H1 (cell line): ENCODE data around the gene NME1.

Experiments
- BCL11A ChIP-seq, 2 experiments: IDR thresholded peaks; one replicate each; pipeline ENCODE4 v1.6.1; 2011; ENCODE audit warnings: low read depth in 2 of 2, low read length in 2 of 2, mild to moderate bottlenecking in 2 of 2
- CTCF ChIP-seq, 3 experiments: IDR thresholded peaks; 1 replicate in 2 of 3; 2 replicates in 1 of 3; pipeline versions ENCODE4 v1.5.1 to v1.6.1; 2011; ENCODE audit warnings: low read length in 3 of 3, mild to moderate bottlenecking in 3 of 3, inconsistent platforms in 2 of 3, low read depth in 1 of 3, moderate library complexity in 1 of 3; ENCODE audit not compliant: insufficient read depth in 1 of 3; ENCODE audit errors: control extremely low read depth in 1 of 3
- EGR1 ChIP-seq: IDR thresholded peaks from 2 replicates; pipeline ENCODE4 v1.6.1; 2011; ENCODE audit warnings: low read depth, low read length, borderline replicate concordance
- EP300 ChIP-seq, 2 experiments: IDR thresholded peaks; 1 replicate in 1 of 2; 2 replicates in 1 of 2; pipeline ENCODE4 v1.6.1; 2011 to 2012; ENCODE audit warnings: low read depth in 2 of 2, low read length in 2 of 2, mild to moderate bottlenecking in 2 of 2, borderline replicate concordance in 1 of 2, inconsistent platforms in 1 of 2, moderate library complexity in 1 of 2
- EZH2 ChIP-seq: fragments of 200-600 bp; sonication (generic); IDR thresholded peaks from 2 replicates; pipeline ENCODE4 v1.7.1; 2012; ENCODE audit warnings: low read depth, mild to moderate bottlenecking, moderate library complexity, low read length, inconsistent platforms; ENCODE audit not compliant: severe bottlenecking
- JUND ChIP-seq: IDR thresholded peaks from 2 replicates; pipeline ENCODE4 v1.6.1; 2011; ENCODE audit warnings: mild to moderate bottlenecking, improper control_type of control experiment, low read length
- MAFK ChIP-seq: IDR thresholded peaks from 2 replicates; pipeline ENCODE4 v1.6.1; 2012; ENCODE audit warnings: low read depth, mild to moderate bottlenecking, improper control_type of control experiment, low read length
- PHF8 ChIP-seq: fragments of 200-600 bp; sonication (generic); conservative IDR thresholded peaks from 2 replicates; pipeline ENCODE4 v1.7.1; 2012; ENCODE audit warnings: low read depth, mild to moderate bottlenecking, inconsistent platforms, low read length, moderate library complexity
- POLR2A ChIP-seq, 2 experiments: IDR thresholded peaks; 1 replicate in 1 of 2; 2 replicates in 1 of 2; pipeline ENCODE4 v1.6.1; 2011; ENCODE audit warnings: low read depth in 2 of 2, low read length in 2 of 2, mild to moderate bottlenecking in 2 of 2; ENCODE audit errors: control extremely low read depth in 1 of 2
- SP2 ChIP-seq: IDR thresholded peaks from 2 replicates; pipeline ENCODE4 v1.6.1; 2012; ENCODE audit warnings: mild to moderate bottlenecking, low read length, inconsistent platforms

- TF ChIP-seq CTCF (IDR thresholded peaks at IDR 0.05; ENCODE audit: control extremely low read depth in 1 of 3, insufficient read depth in 1 of 3, low read depth in 1 of 3, low read length in 3 of 3) (no peak), JUND (no peak), EP300 (IDR thresholded peaks at IDR 0.05; ENCODE audit: borderline replicate concordance in 1 of 2, low read depth in 2 of 2, low read length in 2 of 2) (no peak), PHF8 (no peak), SP2 (no peak), EZH2 (no peak), BCL11A (IDR thresholded peaks at IDR 0.05; ENCODE audit: low read depth in 2 of 2, low read length in 2 of 2) (no peak), POLR2A (IDR thresholded peaks at IDR 0.05; ENCODE audit: control extremely low read depth in 1 of 2, low read depth in 2 of 2, low read length in 2 of 2) (no peak), MAFK (no peak), EGR1 (no peak)
These were observed 27.1 kb downstream of the NME1 start for GRCh38 chr17:51180486-51180885.
